ENCODE measurements around the gene SNX27.

Gene SNX27

DNA sequence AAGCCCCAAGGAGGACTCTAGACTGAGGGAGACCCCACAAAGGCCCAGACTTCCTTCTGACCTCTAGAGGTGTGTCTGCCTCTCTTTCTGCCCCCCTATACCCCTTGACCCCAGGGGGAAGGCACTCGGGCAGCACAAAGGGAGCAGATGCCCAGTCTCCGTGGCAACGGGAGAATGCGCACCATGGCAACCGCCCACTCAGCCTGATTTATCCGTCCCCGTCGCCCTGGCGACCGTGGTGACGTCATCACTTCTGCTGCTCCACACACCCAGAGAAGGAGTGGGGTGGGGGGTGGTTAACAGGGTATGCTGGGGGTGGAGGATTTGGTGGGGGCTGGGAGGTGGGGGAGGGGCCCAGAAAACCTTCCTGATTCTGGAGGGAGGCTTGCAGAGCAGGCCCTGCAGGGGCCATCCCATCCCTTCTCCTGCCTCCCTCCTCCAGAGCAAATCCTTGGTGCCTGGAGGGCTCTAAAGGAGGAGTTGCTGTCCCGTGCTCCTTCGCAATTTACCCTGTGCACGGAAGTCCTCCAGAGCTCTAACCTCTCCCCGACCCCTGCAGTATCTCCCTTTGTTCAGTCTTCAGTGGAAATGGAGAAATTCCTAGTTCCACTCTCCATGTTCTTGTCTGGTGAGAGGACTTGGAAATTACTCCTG lies 98.5 kb downstream of the SNX27 start:
- no peak for TF ChIP-seq POLR2A (IDR thresholded peaks at IDR 0.05; ENCODE audit: low read depth, low read length)
- DNase-seq (ENCODE audit: insufficient read length, low spot score) (no peak), FAIRE-seq (no peak)

DNA sequence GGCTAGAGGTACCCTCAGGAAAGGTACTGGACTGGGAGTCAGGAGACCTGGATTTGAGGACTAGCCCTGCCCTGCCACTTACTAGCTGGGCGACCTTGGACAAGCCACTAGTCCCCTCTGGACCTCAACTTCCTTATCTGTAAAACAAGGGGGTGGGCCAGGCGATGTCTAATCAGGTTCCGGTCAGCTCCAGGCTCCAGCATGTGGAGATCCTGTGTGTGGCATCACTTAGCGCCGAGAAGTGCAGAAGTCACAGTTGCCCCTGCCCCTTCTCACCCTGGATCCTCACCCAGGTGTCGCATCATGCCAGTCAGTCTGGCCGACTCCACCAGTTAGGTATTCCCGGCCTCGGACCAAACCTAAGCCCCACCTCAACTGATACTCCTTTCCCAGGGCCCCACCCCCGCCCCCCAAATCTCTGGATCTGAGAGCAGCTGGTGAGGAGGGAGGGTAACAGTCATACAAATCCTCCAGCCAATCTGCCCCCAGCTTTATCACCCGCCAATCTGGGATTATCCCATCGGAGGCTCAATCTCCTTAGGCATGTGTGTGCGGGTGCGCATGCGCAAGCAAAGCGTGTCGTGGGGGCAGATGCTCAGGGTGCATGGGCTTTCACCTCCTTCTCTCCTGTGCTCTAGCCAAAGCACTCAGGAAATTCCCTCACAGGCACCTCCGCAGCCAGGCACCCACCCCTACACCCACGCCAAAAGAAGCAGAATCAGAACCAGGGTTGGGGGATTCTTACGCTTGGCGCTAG lies 99.4 kb downstream of the SNX27 start:
- TF ChIP-seq POLR2A (IDR thresholded peaks at IDR 0.05; ENCODE audit: low read depth, low read length) = no peak
- DNase-seq (ENCODE audit: insufficient read length, low spot score) (no peak), FAIRE-seq (no peak)

DNA sequence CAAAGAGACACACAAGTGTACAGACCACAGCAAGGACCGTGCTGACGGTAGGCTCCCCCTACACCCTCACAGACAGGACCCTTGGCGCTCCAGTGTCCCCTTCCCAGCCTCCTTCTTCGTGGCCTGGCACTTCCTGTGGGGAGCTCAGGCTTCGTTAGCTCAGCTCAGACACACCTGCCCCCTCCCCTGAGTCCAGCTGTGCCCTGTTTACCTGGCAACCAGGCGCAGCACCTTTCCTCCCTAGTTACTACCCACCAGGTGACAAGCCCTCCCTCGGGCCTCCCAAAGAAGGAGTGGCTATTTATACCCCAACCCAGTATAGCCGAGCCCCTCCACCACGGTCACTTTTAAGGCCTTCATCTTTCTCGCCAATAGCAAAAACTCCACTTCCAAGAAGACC lies 100.1 kb downstream of the SNX27 start:
- no peak for TF ChIP-seq POLR2A (IDR thresholded peaks at IDR 0.05; ENCODE audit: low read depth, low read length)
- DNase-seq (ENCODE audit: insufficient read length, low spot score) = no peak
- no peak for FAIRE-seq

DNA sequence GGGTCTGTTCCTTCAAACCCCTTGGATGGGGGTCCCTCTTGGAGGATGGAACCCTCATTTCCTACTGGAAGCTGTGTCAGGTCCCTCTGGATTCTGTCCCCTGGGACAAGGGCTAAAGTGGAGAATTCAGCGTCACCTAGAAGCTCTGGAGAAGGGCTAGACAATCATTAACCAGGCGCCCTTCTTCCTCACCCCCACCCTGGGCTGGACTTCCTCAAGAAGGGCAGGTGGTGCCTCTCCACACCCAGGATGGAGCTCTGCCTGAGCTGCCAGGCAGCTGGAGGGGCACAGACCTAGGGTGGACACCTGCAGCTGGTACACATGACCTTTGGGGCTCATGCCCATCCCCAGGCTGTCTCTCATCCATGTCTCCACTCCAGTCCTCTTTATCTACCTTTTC lies 101.2 kb downstream of the SNX27 start:
- no peak for FAIRE-seq
- DNase-seq (ENCODE audit: insufficient read length, low spot score) = no peak
- TF ChIP-seq POLR2A (IDR thresholded peaks at IDR 0.05; ENCODE audit: low read depth, low read length) = no peak

DNA sequence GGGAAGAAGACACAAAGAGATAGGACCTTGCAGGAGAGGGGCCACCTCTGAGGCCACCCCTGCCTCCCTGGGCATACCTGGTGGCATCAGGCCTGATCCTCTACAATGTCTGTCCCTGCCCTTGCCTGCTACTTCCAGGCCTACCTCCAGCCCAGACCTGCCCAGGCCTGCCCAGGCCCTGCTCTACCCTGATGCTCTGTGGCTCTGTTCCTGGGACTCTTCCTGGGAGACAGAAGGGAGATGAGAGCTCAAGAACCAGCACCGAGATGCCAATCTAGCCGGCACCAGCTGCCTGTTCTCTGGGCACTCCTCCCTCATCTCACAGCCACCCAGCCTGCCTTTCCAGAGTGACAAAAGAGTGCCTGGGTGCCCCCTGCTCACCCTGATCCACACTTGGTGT lies 102.0 kb downstream of the SNX27 start:
- DNase-seq (ENCODE audit: insufficient read length, low spot score) (no peak), FAIRE-seq (no peak)
- no peak for TF ChIP-seq POLR2A (IDR thresholded peaks at IDR 0.05; ENCODE audit: low read depth, low read length)

DNA sequence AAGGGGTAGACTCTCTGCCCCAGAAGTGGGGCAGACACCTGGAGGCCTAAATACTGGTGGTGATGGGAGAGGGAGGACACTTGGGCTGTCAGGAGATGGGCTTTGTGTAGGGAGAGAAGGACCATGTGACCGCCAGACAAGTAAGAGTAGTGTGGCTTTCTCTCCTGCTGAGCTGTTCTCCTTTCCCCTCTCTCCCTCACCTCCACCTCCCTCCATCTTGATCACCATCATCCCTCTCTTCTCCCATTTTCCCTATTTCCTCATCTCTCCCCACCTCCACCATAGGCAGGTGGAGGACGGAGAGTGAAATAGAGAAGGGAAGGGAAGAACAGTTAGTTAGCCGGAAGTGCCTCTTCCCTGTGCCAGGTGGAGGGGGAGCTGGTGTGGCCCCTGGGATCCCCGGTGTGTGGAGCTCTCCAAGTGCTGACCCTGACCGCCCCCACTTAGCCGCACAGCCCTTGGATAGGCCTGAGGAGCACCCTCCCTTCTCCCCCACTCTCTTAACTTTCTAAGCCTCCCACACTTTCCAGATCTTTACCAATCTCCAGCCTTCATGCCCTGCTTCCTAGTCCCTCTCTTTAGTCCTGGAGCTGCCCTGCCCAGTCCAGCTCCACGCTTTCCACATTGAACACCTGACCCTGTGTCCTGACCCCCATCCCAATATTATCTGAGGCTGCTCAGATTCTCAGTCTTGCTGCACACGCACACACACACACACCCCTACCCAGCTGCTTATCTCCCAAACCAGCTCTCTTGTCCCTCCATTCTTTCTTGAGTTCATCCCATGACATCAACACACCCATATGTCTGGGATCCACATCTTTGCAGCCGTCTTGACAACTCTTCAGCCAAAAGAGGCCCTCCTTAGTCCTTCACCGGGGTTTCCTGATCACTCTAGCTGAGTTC lies 103.2 kb downstream of the SNX27 start:
- no peak for FAIRE-seq
- TF ChIP-seq POLR2A (IDR thresholded peaks at IDR 0.05; ENCODE audit: low read depth, low read length) = no peak
- no peak for DNase-seq (ENCODE audit: insufficient read length, low spot score)

DNA sequence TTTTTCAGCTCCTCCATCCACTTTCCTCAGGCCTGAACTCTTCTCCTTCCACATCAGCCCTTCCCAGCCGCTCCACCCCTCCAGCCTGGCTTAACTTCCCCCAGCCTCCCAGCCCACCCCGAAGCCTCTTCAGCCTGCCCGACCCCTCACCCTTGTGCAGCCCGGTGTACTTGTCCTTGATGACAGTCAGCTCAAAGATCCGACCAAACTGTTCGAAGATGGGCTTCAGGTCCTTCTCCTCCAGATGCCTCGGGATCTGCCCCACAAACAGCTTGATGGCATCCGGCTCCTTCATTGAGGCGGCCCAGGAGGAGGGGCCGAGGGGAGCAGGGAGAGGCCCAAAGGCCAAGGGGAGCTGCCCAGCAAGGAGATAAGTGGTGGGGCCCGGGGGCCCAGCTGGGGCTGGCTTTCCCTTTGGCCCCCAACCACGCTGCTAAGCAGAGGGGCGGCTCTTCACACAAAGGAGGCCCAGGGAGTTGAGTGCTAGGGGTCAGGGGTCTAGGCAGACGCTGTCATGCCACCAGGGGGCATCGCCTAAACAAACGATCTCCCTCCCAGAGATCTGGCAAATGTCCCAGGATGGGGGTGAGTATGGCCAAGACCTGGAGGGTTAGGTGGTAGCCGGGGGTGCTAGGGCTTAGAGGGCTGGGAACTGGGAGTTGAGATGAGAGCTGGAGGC lies 104.0 kb downstream of the SNX27 start:
- no peak for TF ChIP-seq POLR2A (IDR thresholded peaks at IDR 0.05; ENCODE audit: low read depth, low read length)
- DNase-seq (ENCODE audit: insufficient read length, low spot score) (no peak), FAIRE-seq (no peak)

DNA sequence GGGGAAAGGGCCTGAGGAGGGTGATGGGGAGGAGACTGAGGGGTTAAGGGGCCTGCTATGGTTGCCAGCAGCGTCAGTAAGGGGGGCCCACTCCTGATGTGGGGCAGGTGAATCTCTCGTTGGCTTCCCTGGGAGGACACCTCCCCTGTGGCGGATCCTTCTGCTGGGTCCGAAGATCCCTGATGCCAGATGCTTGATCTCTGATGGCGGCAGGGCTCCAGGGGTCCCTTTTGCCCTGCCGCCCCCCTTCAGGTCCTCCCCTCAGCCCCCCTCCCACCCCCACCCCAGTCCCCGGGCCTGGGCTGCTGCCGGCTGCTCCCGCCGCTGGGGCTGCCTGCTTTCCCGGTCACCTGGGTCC lies 104.5 kb downstream of the SNX27 start:
- FAIRE-seq (no peak), DNase-seq (ENCODE audit: insufficient read length, low spot score) (no peak)
- no peak for TF ChIP-seq POLR2A (IDR thresholded peaks at IDR 0.05; ENCODE audit: low read depth, low read length)

DNA sequence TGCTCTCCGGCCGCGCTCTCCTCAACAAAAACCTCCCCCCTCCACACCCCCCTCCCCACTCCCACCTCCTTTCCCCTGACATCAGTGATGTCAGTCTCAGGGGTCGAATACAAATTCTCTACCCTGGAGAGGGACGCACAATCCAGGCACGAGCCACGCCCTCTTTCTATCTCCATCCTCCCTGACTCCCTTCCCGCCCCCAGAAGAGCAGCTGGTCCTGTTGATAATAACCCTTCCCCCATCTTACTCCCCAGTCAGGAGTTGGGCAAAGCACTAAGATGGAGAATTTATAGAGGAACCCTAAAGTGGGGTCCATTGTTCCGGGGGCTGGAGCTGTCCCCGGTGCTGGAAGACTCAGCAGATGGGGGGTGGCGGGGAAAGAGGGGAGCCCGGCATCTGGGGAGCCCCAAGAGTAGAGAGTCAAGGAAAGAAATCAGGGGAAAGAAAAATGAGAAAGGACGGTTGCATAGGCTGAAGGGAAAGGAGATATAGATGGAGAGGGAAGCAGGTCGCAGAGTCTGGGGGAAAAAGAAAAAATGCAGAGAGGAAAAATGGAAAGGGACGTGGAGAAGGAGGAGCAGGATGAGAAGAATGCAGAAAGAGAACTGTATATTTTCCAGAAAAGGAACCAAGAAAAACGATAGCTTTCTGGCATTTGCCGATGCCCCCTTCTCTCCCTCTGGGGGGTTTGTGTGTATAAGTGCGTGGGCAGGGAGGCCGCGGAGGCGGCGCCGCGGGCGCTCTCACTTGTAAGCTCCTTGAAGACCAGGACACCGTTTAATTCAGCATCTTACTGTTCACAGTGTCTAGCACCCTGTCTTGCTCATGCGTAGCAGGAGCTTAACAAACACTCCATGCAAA lies 105.2 kb downstream of the SNX27 start, which contains the start of gene CELF3:
Gene CELF3, minus strand, starts transcription at position 33 of the 861 bp plus-strand sequence. CDS start 783 bp downstream, outside the sequence.
- DNase-seq (ENCODE audit: insufficient read length, low spot score) (no peak), FAIRE-seq (no peak)
- no peak for TF ChIP-seq POLR2A (IDR thresholded peaks at IDR 0.05; ENCODE audit: low read depth, low read length)

DNA sequence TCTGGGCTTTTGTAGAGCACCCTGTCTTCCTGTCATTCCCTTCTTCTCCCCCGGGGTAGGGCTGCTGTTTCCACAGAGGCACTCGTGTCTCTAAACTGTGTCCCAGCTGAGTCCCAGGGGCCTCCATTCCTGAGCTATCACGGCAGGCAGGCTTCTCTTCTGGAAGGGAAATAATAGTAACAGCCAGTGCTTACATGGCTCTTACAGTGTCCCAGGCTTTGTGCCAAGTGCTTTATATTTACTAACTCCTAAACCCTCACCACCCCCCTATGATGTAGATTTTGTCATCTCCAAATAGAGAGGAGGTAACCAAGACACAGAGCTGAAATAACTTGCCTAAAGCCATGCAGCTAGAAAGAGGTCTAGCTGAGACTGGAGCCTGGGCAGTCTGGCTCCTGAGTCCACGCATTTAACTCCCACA lies 106.2 kb downstream of the SNX27 start:
- TF ChIP-seq POLR2A (IDR thresholded peaks at IDR 0.05; ENCODE audit: low read depth, low read length) = no peak
- no peak for FAIRE-seq
- no peak for DNase-seq (ENCODE audit: insufficient read length, low spot score)

DNA sequence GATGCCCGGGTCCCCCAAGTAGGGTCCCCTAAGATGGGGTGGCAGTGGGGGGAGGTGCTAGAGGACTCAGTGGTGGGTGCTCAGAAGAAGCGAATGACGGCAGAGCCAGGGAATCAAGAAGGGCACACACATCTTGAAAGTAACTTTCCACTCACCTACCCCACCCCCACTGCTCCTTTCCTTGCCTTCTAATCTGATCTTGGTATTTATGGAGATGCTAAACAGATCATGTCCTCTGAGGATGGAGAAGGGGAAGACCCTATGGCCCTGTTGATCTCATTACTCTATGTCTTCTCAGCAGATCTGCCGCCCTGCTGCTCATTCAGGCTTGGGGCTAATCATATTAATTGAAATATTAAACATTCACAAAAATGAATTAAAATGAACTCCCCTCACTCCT lies 106.8 kb downstream of the SNX27 start:
- no peak for TF ChIP-seq POLR2A (IDR thresholded peaks at IDR 0.05; ENCODE audit: low read depth, low read length)
- no peak for DNase-seq (ENCODE audit: insufficient read length, low spot score)

DNA sequence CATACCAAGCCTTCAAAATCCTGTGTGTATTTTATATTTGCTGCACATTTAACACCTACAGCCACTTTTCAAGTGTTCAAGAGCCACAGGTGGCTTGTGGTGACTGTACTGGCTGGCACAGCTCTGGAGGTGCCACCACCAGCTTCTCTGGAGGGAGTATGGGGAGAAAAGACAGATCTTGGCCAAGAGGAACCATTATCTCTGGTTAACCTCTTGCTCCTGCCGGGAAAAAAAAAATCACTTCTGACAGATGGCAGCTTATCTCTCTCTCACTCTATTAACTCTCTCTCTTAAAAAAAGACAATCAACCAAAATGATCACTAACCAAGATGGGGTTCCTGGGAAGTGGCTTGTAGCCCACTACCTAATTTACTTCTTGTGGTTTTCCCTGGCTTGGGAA lies 108.3 kb downstream of the SNX27 start:
- FAIRE-seq = no peak
- no peak for TF ChIP-seq POLR2A (IDR thresholded peaks at IDR 0.05; ENCODE audit: low read depth, low read length)
- no peak for DNase-seq (ENCODE audit: insufficient read length, low spot score)

More for the DNA sequence above, 106.8 kb downstream of the SNX27 start:
- no peak for FAIRE-seq

DNA sequence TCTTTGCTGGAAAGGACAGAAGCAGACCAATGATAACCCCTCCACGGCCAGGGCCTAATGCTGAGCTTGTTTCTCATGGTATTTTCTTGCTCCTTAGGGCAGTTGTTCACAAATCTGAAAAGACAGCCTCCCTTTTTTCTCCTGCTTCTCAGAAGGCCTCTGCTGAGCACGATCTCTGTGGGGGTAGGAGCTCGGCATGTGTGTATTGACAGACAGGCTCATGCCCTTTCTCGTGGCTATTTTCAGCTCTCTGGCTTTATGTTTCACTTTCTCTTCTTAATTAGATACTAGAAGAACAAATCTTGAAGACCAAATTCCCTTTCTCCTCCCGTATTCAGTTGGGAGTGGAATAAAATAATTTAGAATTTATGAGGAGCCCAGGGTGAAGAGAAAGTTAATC lies 108.7 kb downstream of the SNX27 start:
- DNase-seq (ENCODE audit: insufficient read length, low spot score) (no peak), FAIRE-seq (no peak)
- TF ChIP-seq POLR2A (IDR thresholded peaks at IDR 0.05; ENCODE audit: low read depth, low read length) = no peak
